Right atrium auricular region (tissue), 2 donors: Measurements from ENCODE around the gene MOV10L1. TPM values are rescaled to one million over a fixed set of nuclear protein-coding genes. Genes with fewer than 3 reads are reported as not detected.
"Not testable (repeated sequence)": the region's sequence is repeated elsewhere in the genome, so short reads cannot be mapped to it uniquely, and the experiment has no call there.

Source experiments
- DNase-seq: peaks from one replicate; pipeline ENCODE4 v3.0.0-alpha.2; 2019; ENCODE audit warnings: low spot score
- H3K27ac ChIP-seq, 2 donors: fragments of 200-600 bp; sonication (generic); 1 replicate in 1 of 2; 2 replicates in 1 of 2; pipeline ENCODE4 v1.5.1; 2016 to 2019
- H3K27me3 ChIP-seq, 2 donors: fragments of 200-600 bp; sonication (generic); one replicate each; pipeline versions ENCODE4 v1.5.1 to v1.6.0; 2017 to 2019
- H3K36me3 ChIP-seq: fragments of 200-600 bp; sonication (generic); one replicate; pipeline ENCODE4 v1.5.1; 2016
- H3K4me1 ChIP-seq, 2 donors: fragments of 200-600 bp; sonication (generic); one replicate each; pipeline versions ENCODE4 v1.5.1 to v1.6.0; 2017 to 2019
- H3K4me3 ChIP-seq, 2 donors: fragments of 200-600 bp; sonication (generic); 1 replicate in 1 of 2; 2 replicates in 1 of 2; pipeline ENCODE4 v1.5.1; 2017 to 2019; ENCODE audit warnings: mild to moderate bottlenecking in 1 of 2, moderate library complexity in 1 of 2
- H3K9me3 ChIP-seq, 2 donors: fragments of 200-600 bp; sonication (generic); one replicate each; pipeline ENCODE4 v1.5.1; 2019
- total RNA-seq, 2 donors: library from RNA; depleted of rRNA; stranded (reverse); fragments of >200 nt; gene quantifications; one replicate each; pipeline ENCODE4 v1.1.0, GENCODE V29; 2016
- TF ChIP-seq, protein P1 (sequence below), 2 donors: fragments of 200-600 bp; sonication (generic); IDR thresholded peaks; one replicate each; pipeline ENCODE4 v1.5.1; 2019; ENCODE audit warnings: antibody characterized with exemption in 2 of 2

MOV10L1 gene
- total RNA-seq, 2 donors from 2014 or later = 0.43 to 1.1 TPM

GRCh38 chr22:50143096-50143495, 53.3 kb downstream of the MOV10L1 start:
- Histone ChIP-seq H3K9me3 (no peaks in the 10 kb centered on the region), H3K27ac (no peak overlapping the region), H3K27me3 (no peaks in the 10 kb centered on the region), H3K4me3 (no peak overlapping the region), H3K4me1 (no peaks in the 10 kb centered on the region), H3K36me3 (no peaks in the 10 kb centered on the region)
- no peak for DNase-seq
- TF ChIP-seq, protein P1, sequence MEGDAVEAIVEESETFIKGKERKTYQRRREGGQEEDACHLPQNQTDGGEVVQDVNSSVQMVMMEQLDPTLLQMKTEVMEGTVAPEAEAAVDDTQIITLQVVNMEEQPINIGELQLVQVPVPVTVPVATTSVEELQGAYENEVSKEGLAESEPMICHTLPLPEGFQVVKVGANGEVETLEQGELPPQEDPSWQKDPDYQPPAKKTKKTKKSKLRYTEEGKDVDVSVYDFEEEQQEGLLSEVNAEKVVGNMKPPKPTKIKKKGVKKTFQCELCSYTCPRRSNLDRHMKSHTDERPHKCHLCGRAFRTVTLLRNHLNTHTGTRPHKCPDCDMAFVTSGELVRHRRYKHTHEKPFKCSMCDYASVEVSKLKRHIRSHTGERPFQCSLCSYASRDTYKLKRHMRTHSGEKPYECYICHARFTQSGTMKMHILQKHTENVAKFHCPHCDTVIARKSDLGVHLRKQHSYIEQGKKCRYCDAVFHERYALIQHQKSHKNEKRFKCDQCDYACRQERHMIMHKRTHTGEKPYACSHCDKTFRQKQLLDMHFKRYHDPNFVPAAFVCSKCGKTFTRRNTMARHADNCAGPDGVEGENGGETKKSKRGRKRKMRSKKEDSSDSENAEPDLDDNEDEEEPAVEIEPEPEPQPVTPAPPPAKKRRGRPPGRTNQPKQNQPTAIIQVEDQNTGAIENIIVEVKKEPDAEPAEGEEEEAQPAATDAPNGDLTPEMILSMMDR (IDR thresholded peaks at IDR 0.05) = no peak

DNA sequence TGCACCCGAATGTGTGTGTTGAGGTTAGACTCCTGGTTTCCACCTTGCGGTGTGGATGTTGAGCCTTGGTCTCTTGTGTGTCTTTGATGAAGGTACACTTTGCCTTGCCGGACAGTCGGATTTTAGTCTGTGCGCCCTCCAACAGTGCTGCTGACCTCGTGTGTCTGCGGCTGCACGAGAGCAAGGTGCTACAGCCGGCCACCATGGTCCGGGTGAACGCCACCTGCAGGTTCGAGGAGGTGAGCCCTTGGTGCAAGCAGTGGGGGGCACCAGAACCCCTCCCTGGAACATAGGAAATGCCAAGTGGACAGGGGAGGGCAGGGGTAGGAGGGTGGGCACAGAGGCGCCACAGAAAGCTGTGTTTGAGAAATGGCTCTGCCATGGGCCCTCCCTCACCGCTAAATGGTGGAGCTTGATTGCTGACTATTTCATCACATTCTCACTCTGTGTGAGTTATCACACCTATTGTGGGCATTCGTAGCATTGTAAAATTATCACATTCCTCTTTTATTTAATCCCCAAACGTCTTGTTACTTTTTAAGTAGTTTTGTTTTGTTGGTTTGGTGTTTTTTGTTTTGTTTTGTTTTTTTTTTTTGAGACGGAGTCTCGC, 54.3 kb downstream of the MOV10L1 start:
- no peaks in the 10 kb centered on the region for H3K27me3 ChIP-seq
- no peaks in the 10 kb centered on the region for H3K9me3 ChIP-seq
- H3K27ac ChIP-seq = no peak overlapping the region
- no peaks in the 10 kb centered on the region for H3K36me3 ChIP-seq
- H3K4me1 ChIP-seq = no peaks in the 10 kb centered on the region
- TF ChIP-seq, protein P1 (IDR thresholded peaks at IDR 0.05) = no peak
- no peak for DNase-seq
- no peak overlapping the region for H3K4me3 ChIP-seq

DNA sequence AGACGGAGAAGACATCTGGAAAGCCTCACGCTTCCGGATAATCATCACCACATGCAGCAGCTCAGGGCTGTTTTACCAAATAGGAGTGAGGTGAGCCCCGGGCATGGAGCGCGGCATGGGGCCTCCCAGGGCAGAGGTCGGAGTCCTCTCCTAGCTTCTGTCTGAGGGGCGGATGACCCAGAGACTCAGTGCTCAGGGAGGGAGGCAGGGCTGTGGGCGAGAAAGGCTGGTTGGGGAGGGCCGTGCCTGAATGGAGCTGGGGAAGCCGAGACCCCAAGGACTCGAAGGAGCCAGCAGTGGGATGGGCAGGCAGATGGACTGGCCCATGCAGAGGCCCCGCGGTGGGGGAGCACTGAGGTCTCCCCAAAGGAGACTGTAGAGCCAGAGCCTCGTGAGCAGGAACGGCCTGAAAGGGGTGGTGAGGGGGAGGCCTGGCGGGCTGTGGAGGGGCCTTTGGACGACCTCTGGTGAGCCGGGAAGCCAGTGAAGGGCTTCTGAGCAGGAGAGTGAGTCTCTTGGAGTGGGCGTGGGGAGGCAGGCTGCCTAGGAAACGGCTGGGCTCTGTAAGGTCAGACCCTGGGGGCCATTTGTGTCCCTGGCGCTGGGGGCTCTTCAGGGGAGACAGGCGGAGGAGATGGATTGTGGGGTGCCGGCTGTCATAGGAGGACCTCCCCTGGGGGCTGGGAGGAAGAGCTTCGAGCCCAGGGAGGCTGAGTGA, 56.1 kb downstream of the MOV10L1 start:
- H3K27ac ChIP-seq = no peak overlapping the region
- no peaks in the 10 kb centered on the region for H3K9me3 ChIP-seq
- H3K27me3 ChIP-seq = no peaks in the 10 kb centered on the region
- TF ChIP-seq, protein P1 (IDR thresholded peaks at IDR 0.05) = no peak
- H3K4me1 ChIP-seq = no peaks in the 10 kb centered on the region
- H3K4me3 ChIP-seq = no peak overlapping the region
- no peak for DNase-seq
- no peaks in the 10 kb centered on the region for H3K36me3 ChIP-seq

DNA sequence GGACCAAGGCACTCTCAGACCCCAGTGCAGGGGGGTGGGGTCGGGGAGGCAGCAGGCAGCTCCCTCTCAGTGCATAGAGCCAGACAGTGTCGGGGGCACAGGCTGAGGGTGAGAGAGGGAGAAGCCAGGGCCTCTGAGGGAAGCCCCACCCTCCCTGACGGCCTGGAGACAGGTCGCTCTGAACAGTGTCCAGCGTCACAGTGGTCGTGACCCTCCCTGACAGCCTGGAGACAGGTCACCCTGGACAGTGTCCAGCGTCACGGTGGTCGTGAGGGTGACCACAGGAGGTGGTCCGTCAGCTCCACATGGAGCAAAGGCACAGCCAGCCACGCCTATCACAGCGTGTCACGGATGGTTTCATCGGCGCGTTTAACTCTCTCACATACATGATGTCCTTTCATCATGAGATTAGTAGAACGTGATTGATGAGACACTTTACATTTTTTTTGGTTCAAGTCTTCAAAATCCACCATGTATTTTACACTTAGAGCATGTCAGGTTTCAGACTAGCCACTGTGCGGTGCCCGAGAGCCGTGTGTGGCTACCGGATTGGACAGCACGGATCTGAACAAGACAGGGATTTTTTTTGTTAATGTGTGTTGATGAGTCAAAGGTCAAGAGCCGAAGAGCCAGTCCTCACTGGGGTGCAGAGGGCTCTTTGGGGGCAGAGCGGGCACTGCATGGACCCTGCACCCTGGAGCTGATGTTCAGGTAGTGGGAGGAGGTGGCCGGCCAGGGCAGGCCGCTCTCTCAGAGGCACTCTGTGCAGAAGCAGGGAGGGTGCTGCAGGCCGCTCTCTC, 56.8 kb downstream of the MOV10L1 start:
- TF ChIP-seq, protein P1 (IDR thresholded peaks at IDR 0.05) = peak; percentile 74 to 75
- no peaks in the 10 kb centered on the region for H3K36me3 ChIP-seq
- no peak overlapping the region for H3K27ac ChIP-seq
- no peak overlapping the region for H3K4me3 ChIP-seq
- H3K9me3 ChIP-seq = no peaks in the 10 kb centered on the region
- H3K4me1 ChIP-seq = no peaks in the 10 kb centered on the region
- no peaks in the 10 kb centered on the region for H3K27me3 ChIP-seq
- peak; percentile 72 for DNase-seq

DNA sequence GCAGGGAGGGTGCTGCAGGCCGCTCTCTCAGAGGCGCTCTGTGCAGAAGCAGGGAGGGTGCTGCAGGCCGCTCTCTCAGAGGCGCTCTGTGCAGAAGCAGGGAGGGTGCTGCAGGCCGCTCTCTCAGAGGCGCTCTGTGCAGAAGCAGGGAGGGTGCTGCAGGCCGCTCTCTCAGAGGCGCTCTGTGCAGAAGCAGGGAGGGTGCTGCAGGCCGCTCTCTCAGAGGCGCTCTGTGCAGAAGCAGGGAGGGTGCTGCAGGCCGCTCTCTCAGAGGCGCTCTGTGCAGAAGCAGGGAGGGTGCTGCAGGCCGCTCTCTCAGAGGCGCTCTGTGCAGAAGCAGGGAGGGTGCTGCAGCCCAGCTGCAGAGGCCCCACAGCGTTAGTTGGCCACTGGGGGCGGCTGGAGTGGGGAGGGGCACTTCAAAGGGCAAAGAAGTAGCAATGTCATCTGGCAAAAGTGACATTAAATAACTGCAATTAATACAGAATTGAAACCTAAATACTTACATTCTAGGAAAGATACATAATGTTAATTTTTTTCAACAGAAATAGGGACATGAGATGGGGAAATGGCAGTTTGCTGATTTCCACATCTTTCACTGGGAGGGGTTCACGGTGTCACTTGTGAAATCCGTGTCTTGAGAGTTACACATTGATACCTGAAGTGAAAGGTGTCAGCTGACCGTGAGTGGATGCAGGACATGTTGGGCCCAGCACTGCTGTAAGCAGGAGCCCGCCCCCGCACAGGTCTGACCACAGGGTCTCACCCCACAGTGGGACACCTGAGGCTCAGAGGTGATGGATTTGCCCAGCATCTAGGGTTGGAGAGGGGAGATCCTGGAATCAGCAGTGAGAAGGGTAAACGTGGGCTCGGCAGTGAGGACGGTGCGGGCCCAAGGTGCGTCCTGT, 57.7 kb downstream of the MOV10L1 start:
- not testable (repeated sequence) for H3K27ac ChIP-seq, H3K4me3 ChIP-seq, H3K36me3 ChIP-seq, H3K4me1 ChIP-seq, DNase-seq, H3K27me3 ChIP-seq, H3K9me3 ChIP-seq
